ENCODE data around the gene BTBD7. TPM values are rescaled to one million over a fixed set of nuclear protein-coding genes. Genes with fewer than 3 reads are reported as not detected.
A peak's percentile ranks its signal among the peaks of the same experiment; 100 is the strongest.

BTBD7 gene
- total and polyA plus RNA-seq, 9 of the 15 experiments (the other 6 are each of a cell fraction or from before 2014, with no cell fraction given) = 2.5 to 12.9 (median 6.2) TPM

GRCh38 chr14:93302688-93303581 is 29.9 kb downstream of the BTBD7 start:
- Histone ChIP-seq H4K20me1 (replicated peaks; ENCODE audit: control insufficient read depth, insufficient read depth, low read length) (no peaks in the 10 kb centered on the region; the same call in 1 of the 2 replicates), H3K9me3 (replicated peaks; ENCODE audit: control insufficient read depth, insufficient read depth, low read depth, low read length) (no peaks in the 10 kb centered on the region), H3K79me2 (ENCODE audit: control insufficient read depth, insufficient read depth, low read length) (peaks cover 56% of the 10 kb centered on the region), H3K4me2 (ENCODE audit: insufficient read depth, low read length) (no peak overlapping the region), H3K27me3 (ENCODE audit: control insufficient read depth in 2 of 2, insufficient read depth in 2 of 2, low read length in 2 of 2) (no peaks in the 10 kb centered on the region), H3K4me3 (no peak overlapping the region), H3K4me1 (replicated peaks in 1 of 2; ENCODE audit: control insufficient read depth in 2 of 2, insufficient read depth in 2 of 2, low read length in 2 of 2) (peaks cover 0 to 24% of the 10 kb centered on the region in 2 experiments; a peak in 4 of 5 replicates), H3K9ac (ENCODE audit: insufficient read depth in 1 of 2, low read depth in 2 of 2, low read length in 2 of 2) (peak overlapping the region in 1 of 2 experiments; percentile 21; a peak in 1 of 4 replicates), H2AFZ (ENCODE audit: low read depth, low read length) (no peak overlapping the region), H3K36me3 (ENCODE audit: control insufficient read depth, insufficient read depth, low read length) (no peaks in the 10 kb centered on the region), H3K27ac (ENCODE audit: extremely low read depth, low read depth, low read length) (peak overlapping the region; percentile 41; the same call in 1 of the 3 replicates), H3K9me1 (ENCODE audit: control insufficient read depth, insufficient read depth, low read length) (no peaks in the 10 kb centered on the region)
- intact Hi-C loops (cut with micrococcal nuclease) = no loop called here
- ChIA-PET CTCF (ENCODE audit: low intra/inter-chr PET ratio) (no interaction called here), POLR2A (interaction anchor here (0.7 to 1.8 kb wide), 4 partner anchors 15 to 588 kb away, joined by 3 to 5 read pairs (median 4); no protein-coding TSS in a partner anchor)
- no peak for DNase-seq (ENCODE audit: extremely low read depth in 1 of 4, low spot score in 3 of 4)
- BruUV-seq (replicated peaks) = no TSS peak
- ATAC-seq = peak; percentile 26; the same call in 2 of the 3 replicates
- 51% methylated on average over 9 of the region's 12 CpGs for WGBS (ENCODE audit: insufficient coverage, low coverage, missing lambda C conversion rate)
- in situ Hi-C loops (cut with MboI) = no loop called here
- FAIRE-seq = no peak
- TF ChIP-seq ZNF121 (CRISPR knock-in tag; conservative IDR thresholded peaks at IDR 0.05) = peak; percentile 56
- TF ChIP-seq STAT6 (CRISPR knock-in tag; IDR thresholded peaks at IDR 0.05) = no peak
- TF ChIP-seq ZNF583 (CRISPR knock-in tag; IDR thresholded peaks at IDR 0.05) = no peak
- TF ChIP-seq NFIC (IDR thresholded peaks at IDR 0.05) = peak; percentile 60

All from K562 (cell line).